Transverse colon (tissue), 4 donors: Measurements from ENCODE around the gene WDR6. TPM values are rescaled to one million over a fixed set of nuclear protein-coding genes. Genes with fewer than 3 reads are reported as not detected.
A peak's percentile ranks its signal among the peaks of the same experiment; 100 is the strongest.

ENCODE experiments used
- DNase-seq: peaks from one replicate; pipeline ENCODE4 v3.0.0-alpha.2; 2019
- H3K27ac ChIP-seq, 4 donors: fragments of 200-600 bp; sonication (generic); 2 replicates each; pipeline ENCODE4 v1.5.1; 2016 to 2018; ENCODE audit warnings: inconsistent platforms in 4 of 4
- H3K27me3 ChIP-seq: fragments of 200-600 bp; sonication (generic); 2 replicates; pipeline ENCODE4 v1.5.1; 2017; ENCODE audit warnings: inconsistent platforms
- H3K36me3 ChIP-seq, 4 donors: fragments of 200-600 bp; sonication (generic); 2 replicates each; pipeline ENCODE4 v1.5.1; 2017 to 2019; ENCODE audit warnings: inconsistent platforms in 4 of 4
- H3K4me1 ChIP-seq, 4 donors: fragments of 200-600 bp; sonication (generic); 2 replicates each; pipeline ENCODE4 v1.5.1; 2017 to 2020; ENCODE audit warnings: inconsistent platforms in 4 of 4
- H3K4me3 ChIP-seq, 4 donors: fragments of 200-600 bp; sonication (generic); 1 replicate in 1 of 4; 2 replicates in 3 of 4; pipeline versions ENCODE4 v1.5.1 to v1.6.1; 2017 to 2019; ENCODE audit warnings: inconsistent platforms in 4 of 4
- H3K9me3 ChIP-seq, 2 donors: fragments of 200-600 bp; sonication (generic); 2 replicates each; pipeline ENCODE4 v1.5.1; 2017 to 2019; ENCODE audit warnings: inconsistent platforms in 2 of 2
- EP300 ChIP-seq: sonication (generic); formaldehyde crosslinking; IDR thresholded peaks from one replicate; pipeline ENCODE4 v1.6.1; 2017; ENCODE audit warnings: antibody characterized with exemption, low read depth
- POLR2A ChIP-seq: fragments of 450-650 bp; IDR thresholded peaks from one replicate; pipeline ENCODE4 v1.6.1; 2016; ENCODE audit warnings: antibody characterized with exemption, mild to moderate bottlenecking, moderate library complexity
- POLR2AphosphoS5 ChIP-seq, 3 donors: sonication (generic); formaldehyde crosslinking; IDR thresholded peaks; one replicate each; pipeline ENCODE4 v1.6.1; 2016; ENCODE audit warnings: antibody characterized with exemption in 3 of 3
- WGBS, 2 donors: methylation state at CpG; one replicate each; pipeline ENCODE4 v1.1.5; 2018; ENCODE audit warnings: low coverage in 1 of 2; 5-methylcytosine and 5-hydroxymethylcytosine counted together
- in situ Hi-C, 4 donors: fragments of 200-750 bp; cut with MboI; loops; one replicate each; pipeline versions ENCODE4 v1.15.0 to v1.15.1; 2017; ENCODE audit warnings: low sequenced_read_pairs in 3 of 4, low pct_ligation_motif_present in 1 of 4, low pct_unique_long_range_greater_than_20kb in 1 of 4
- intact Hi-C: fragments of 100-400 bp; cut with DNase I; formaldehyde crosslinking; loops from one replicate; pipeline ENCODE4 v1.15.1; 2023; ENCODE audit warnings: low total_unique reads
- total RNA-seq, 4 donors: library from RNA; depleted of rRNA; stranded (reverse); fragments of >200 nt; gene quantifications; one replicate each; pipeline ENCODE4 v1.1.0, GENCODE V29; 2016
- TF ChIP-seq, protein P1 (sequence below), 5 experiments: fragments of 200-600 bp in 3 of 5; fragments of 450-650 bp in 2 of 5; sonication (generic) in 3 of 5; IDR thresholded peaks; 1 replicate in 2 of 5; 2 replicates in 3 of 5; pipeline ENCODE4 v1.5.1; 2016 to 2017; ENCODE audit warnings: antibody characterized with exemption in 5 of 5, inconsistent platforms in 3 of 5, mild to moderate bottlenecking in 2 of 5, moderate library complexity in 1 of 5

The WDR6 gene
- total RNA-seq, 4 donors from 2014 or later: 76.0 to 162 (median 146) TPM

DNA sequence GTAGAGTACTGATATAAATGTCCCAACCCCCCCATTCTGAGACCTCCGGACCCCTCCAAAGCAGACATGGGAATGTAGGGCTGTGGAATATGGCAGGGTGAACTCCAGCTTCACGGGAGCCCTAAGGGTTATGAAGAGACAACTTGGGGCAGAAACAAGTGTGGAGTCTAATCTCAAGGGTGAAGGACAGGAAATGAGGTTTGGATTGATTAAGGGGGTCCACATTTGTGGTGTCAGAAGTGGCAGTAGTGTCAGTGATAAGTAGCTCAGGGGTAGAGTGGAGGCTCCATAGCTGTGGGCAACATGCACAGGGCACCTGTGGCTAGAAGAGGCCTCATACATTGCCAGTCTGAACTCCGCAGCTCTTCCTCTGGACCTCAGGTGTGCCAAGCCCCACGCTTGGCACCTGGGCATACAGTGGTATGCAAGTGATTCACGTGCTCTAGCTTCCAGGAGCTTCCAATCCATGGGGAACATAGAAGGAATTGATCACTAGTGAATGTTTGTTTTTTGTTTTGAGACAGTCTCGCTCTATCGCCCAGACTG, 21.3 kb upstream of the WDR6 start:
- TF ChIP-seq, protein P1, sequence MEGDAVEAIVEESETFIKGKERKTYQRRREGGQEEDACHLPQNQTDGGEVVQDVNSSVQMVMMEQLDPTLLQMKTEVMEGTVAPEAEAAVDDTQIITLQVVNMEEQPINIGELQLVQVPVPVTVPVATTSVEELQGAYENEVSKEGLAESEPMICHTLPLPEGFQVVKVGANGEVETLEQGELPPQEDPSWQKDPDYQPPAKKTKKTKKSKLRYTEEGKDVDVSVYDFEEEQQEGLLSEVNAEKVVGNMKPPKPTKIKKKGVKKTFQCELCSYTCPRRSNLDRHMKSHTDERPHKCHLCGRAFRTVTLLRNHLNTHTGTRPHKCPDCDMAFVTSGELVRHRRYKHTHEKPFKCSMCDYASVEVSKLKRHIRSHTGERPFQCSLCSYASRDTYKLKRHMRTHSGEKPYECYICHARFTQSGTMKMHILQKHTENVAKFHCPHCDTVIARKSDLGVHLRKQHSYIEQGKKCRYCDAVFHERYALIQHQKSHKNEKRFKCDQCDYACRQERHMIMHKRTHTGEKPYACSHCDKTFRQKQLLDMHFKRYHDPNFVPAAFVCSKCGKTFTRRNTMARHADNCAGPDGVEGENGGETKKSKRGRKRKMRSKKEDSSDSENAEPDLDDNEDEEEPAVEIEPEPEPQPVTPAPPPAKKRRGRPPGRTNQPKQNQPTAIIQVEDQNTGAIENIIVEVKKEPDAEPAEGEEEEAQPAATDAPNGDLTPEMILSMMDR (IDR thresholded peaks at IDR 0.05): no peak
- no peak for TF ChIP-seq POLR2AphosphoS5 (IDR thresholded peaks at IDR 0.05)
- TF ChIP-seq POLR2A: no peak
- no peak for TF ChIP-seq EP300
- in situ Hi-C loops: no loop called here
- no peak for DNase-seq
- intact Hi-C loops: no loop called here
- Histone ChIP-seq H3K4me3 (no peak overlapping the region), H3K36me3 (peaks cover 0 to 21% (median 4%) of the 10 kb centered on the region in 4 donors), H3K9me3 (no peaks in the 10 kb centered on the region), H3K27me3 (no peaks in the 10 kb centered on the region), H3K27ac (no peak overlapping the region), H3K4me1 (peaks cover 8 to 23% (median 13%) of the 10 kb centered on the region in 4 donors)
- WGBS, 2 donors: 94 to 100% methylated on average over 3 to 7 of the region's 7 CpGs

DNA sequence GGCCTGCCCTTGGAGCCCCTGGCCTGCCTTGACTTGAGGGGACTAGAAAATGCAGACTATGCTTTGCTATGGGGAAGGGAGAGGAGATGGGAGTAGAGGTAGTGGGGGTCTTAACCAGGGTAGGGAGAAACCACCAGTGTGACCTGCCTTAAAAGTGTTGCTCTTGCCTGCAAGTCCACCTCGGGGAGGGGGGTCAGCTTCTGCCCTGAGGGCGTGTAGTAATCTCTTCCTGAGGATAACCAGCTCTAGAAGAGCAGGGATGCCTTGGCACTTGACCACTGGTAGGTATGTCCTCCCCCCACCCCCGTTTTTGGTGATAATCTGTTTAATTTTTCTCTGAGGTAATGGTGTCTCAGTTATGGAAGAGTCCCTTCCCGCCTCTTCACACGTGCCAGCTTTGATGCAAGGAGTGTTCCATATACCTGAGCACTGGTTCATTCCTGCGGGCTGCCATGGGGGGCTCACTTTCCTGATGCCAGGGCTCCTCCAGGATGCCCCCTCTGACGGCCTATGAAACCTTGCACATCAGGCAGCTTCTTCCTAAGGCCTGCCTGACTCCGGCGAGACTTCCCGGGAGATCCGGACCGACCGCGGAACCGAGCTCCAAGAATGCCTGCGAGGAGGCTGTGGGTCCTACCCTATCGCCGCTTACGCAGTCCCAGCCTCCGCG, 17.9 kb upstream of the WDR6 start:
- in situ Hi-C loops: no loop called here
- Histone ChIP-seq H3K4me1 (peaks cover 17 to 35% (median 23%) of the 10 kb centered on the region in 4 donors), H3K9me3 (no peaks in the 10 kb centered on the region), H3K4me3 (peak overlapping the region; percentile 53 to 98 (median 87)), H3K36me3 (peaks cover 0 to 8% (median 0%) of the 10 kb centered on the region in 4 donors), H3K27me3 (no peaks in the 10 kb centered on the region), H3K27ac (peak overlapping the region; percentile 90 to 95 (median 92))
- TF ChIP-seq, protein P1 (IDR thresholded peaks at IDR 0.05): no peak
- TF ChIP-seq EP300: no peak
- TF ChIP-seq POLR2A: no peak
- TF ChIP-seq POLR2AphosphoS5 (IDR thresholded peaks at IDR 0.05): no peak
- WGBS, 2 donors: 4% methylated on average over 18 of the region's 21 CpGs; no CpG with 5 or more reads in 1 of the 2 donors
- intact Hi-C loops: no loop called here
- DNase-seq: no peak

DNA sequence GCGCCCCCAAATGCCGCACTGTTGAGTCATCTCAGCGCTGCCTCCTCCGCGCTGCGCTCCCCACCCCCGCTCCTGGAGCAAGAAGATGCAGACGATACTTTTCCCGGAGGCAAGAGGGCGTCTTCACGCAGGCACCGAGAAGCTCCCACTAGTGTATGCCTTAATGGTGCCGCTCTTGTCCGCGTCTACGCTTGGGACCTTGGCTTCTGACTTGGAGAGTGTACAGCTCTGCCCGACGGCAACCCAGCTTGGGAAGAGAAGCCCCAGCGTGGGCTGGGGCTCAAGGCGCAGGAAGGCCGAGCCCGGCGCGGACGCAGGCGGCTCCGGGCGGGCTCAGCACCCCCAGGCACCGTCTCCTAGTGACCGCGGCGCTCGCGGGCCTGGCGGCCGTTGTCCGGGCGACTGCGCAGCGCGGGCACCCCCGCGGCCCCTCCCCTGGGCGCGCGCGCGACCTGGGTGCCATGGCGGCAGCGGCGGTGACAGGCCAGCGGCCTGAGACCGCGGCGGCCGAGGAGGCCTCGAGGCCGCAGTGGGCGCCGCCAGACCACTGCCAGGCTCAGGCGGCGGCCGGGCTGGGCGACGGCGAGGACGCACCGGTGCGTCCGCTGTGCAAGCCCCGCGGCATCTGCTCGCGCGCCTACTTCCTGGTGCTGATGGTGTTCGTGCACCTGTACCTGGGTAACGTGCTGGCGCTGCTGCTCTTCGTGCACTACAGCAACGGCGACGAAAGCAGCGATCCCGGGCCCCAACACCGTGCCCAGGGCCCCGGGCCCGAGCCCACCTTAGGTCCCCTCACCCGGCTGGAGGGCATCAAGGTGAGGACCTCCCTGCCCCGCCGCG, 17.2 kb upstream of the WDR6 start, which contains the start of gene P4HTM:
Gene P4HTM (plus strand): TSS at position 446 of the 840 bp plus-strand sequence. CDS start 16 bp downstream, at position 462.
- TF ChIP-seq POLR2A: peak; percentile 68
- TF ChIP-seq, protein P1 (IDR thresholded peaks at IDR 0.05): peak; percentile 15 to 46 (median 30)
- peak; percentile 84 to 90 (median 89) for TF ChIP-seq POLR2AphosphoS5 (IDR thresholded peaks at IDR 0.05)
- no peak for TF ChIP-seq EP300
- 1% methylated on average over 60 of the region's 91 CpGs; no CpG with 5 or more reads in 1 of the 2 donors for WGBS, 2 donors
- peak within 1 kb of the TSS; percentile 90 to 95 (median 92) for H3K27ac ChIP-seq
- H3K36me3 ChIP-seq: peaks cover 0 to 2% (median 0%) of the 10 kb centered on the region in 4 donors
- peak within 1 kb of the TSS; percentile 53 to 98 (median 87) for H3K4me3 ChIP-seq
- H3K9me3 ChIP-seq: no peaks in the 10 kb centered on the region
- in situ Hi-C loops: no loop called here
- H3K4me1 ChIP-seq: peaks cover 17 to 35% (median 23%) of the 10 kb centered on the region in 4 donors
- no peaks in the 10 kb centered on the region for H3K27me3 ChIP-seq
- peak; percentile 87 for DNase-seq
- intact Hi-C loops: no loop called here
